Epithelial cell of proximal tubule (primary cell): ENCODE results near the gene TUBB2B. TPM values are rescaled to one million over a fixed set of nuclear protein-coding genes. Genes with fewer than 3 reads are reported as not detected.

Experiments
- DNase-seq: peaks from one replicate; pipeline ENCODE4 v3.0.0-alpha.2; 2011; ENCODE audit warnings: low read depth
- H3K4me3 ChIP-seq: 2 replicates; pipeline ENCODE4 v1.5.1; 2011; ENCODE audit warnings: low read depth, mild to moderate bottlenecking, low read length
- total RNA-seq: library from RNA; depleted of rRNA; stranded (reverse); fragments of >200 nt; gene quantifications from 2 replicates; pipeline ENCODE4 v1.2.3, GENCODE V29; 2015
- TF ChIP-seq, protein P1 (sequence below): conservative IDR thresholded peaks from 2 replicates; pipeline ENCODE4 v1.5.1; 2012; ENCODE audit warnings: low read depth, mild to moderate bottlenecking, low read length

Gene TUBB2B
- total RNA-seq, 1 donor from 2014 or later, result 213 TPM

DNA sequence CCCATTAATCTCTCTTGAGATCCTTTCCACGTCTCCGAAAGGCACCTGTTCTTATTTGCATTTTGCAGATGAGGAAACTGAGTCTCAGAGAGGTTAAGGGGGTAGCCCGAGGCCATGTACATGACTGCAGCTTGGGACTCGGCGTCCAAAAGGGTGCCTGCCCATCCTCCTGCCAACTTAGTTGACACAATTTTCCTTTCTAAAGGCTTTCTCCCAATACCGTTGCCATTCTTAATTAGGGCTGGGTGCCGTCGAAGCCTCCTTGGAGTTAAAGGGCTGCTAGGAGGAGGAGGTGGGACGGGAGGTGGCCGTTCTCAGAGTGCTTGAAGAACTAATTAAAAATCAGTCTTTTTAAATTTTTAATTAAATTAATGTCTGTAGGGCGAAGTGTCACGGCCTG, 30.7 kb upstream of the TUBB2B start:
- no peak for DNase-seq
- TF ChIP-seq, protein P1, sequence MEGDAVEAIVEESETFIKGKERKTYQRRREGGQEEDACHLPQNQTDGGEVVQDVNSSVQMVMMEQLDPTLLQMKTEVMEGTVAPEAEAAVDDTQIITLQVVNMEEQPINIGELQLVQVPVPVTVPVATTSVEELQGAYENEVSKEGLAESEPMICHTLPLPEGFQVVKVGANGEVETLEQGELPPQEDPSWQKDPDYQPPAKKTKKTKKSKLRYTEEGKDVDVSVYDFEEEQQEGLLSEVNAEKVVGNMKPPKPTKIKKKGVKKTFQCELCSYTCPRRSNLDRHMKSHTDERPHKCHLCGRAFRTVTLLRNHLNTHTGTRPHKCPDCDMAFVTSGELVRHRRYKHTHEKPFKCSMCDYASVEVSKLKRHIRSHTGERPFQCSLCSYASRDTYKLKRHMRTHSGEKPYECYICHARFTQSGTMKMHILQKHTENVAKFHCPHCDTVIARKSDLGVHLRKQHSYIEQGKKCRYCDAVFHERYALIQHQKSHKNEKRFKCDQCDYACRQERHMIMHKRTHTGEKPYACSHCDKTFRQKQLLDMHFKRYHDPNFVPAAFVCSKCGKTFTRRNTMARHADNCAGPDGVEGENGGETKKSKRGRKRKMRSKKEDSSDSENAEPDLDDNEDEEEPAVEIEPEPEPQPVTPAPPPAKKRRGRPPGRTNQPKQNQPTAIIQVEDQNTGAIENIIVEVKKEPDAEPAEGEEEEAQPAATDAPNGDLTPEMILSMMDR, result no peak
- peak overlapping the region; percentile 89 for H3K4me3 ChIP-seq

DNA sequence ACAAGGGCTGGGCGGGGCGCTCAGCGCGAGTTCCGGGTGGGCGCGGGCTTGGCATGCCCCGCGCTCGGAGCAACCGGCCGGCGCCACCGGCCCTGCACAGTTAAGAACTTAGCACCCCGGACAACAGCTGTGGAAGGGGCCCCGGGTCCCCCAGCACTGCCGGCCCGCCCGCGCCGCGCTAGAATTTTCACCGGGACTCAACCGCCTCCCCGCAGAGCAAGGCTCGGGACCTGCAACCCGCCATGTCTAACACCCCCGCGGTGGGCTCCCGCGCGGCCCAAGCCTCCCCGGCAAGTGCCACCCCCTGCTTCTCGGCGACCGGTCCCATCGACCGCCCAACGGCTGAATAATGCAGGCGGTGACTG, 26.1 kb upstream of the TUBB2B start:
- no peak overlapping the region for H3K4me3 ChIP-seq
- TF ChIP-seq, protein P1, result no peak
- no peak for DNase-seq

DNA sequence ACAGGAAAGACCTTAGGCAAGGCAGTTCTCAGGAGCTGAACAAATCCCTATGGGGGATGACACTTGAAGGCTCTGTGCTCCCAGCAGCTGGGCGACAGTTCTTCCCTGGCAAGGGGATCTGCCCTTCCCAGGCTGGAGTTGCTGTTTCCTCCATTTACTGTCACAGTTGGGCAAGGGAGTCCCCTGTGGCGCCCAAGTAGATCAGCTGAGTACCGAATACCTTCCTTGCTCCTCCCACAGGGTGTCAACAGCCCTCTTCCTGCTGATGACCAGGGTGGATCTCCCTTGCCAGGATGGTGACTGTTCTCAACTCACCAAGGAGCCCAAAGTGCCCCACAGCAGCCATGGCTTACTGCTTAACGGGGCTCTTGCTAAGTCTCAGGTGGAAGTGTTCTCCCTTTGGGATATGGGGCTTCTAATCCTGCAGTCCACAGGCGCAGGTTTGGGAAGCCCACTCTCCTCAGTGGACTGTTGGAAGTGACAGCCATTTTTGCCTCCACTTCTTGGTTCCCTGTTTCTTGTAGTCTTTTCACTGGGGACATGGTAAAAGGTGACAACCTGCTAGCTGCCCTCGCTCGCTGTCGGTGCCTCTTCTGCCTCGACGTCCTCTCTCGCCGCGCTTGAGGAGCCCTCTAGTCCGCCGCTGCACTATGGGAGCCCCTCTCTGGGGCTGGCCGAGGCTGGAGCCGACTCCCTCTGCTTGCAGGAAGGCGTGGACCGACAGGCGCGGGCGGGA, 25.6 kb upstream of the TUBB2B start:
- TF ChIP-seq, protein P1, result no peak
- no peak overlapping the region for H3K4me3 ChIP-seq
- DNase-seq, result no peak

DNA sequence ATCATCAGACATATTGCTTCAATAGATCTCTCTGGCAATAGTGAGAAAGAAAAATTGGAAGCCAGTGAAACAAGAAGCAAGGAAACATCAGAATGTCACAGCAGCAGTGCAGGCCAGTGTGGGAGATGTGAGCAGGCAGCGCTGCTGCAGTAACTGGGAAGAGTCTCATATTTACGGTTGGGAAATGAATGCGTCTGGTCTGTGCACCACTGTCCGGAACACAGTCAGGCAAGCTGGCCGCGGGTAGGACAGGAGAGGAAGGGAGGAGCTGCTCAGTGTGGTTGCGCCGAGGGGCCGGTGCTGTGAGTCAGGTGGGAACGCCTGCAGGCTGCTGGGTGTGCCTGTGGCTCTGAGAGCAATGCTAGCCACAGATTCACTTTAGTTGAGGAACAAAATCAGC, 24.9 kb upstream of the TUBB2B start:
- TF ChIP-seq, protein P1, result no peak
- DNase-seq, result no peak
- no peak overlapping the region for H3K4me3 ChIP-seq

DNA sequence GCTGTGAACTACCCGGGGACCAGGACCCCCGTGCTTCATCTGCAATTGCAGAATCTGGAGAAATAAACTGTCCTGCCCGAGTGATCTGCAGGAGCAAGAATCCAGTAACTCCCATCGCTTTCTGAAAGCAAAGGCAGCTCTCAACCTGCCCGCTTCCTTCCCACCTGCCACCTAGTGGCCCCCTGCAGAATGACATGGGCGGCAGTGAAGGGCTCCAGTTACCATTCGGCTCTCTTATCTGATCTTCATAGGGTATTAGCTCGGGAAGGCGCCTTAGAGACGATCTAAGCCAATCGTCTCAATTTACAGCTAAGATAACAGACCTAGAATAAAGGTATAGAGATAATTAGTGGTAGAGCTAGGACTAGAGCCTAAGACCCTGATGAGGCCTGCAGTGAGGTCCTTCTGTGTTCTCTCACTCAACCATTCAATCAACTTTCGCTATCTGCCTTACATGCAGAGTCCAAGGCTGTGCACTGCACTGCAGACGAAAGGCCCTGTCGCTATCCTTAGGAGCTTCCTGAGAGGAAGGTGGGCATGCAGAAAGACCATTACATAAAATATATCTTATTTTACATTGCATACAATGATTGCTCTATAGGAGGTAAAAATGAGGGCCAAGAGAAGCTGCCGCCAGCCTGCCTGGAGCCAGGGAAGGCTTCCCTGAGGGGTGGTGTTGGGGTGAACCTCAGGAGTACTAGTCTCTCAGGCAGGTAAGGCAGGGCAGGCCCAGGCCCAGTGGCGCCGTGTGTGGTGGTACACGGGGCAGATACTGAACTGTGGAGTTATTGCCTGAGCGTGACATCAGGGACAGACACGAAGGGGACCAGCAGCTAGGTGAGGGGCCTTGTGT, 24.2 kb upstream of the TUBB2B start:
- TF ChIP-seq, protein P1, result peak; percentile 96
- DNase-seq, result no peak
- H3K4me3 ChIP-seq, result no peak overlapping the region

DNA sequence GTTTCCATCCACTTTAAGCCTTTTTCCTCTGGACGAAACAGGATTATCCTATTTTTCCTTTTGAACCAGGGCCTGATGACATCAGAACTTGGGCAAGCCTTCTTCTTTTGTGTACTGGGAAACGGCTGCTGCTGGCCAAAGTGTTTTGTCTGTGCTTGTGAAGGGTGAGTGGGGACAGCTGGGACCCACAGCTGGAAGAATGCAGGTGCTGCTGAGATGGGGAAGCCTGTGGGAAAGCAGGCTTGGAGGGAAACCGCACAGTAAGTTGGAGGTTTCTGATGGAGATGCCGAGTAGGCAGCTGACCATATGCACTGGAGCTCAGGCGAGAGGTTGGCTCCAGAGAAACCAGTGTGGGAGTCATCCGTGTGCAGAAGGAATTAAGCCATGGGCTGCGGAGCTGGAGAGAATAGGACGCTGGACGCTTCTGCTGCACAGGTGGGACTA, 22.8 kb upstream of the TUBB2B start:
- no peak overlapping the region for H3K4me3 ChIP-seq
- TF ChIP-seq, protein P1, result no peak
- DNase-seq, result no peak

DNA sequence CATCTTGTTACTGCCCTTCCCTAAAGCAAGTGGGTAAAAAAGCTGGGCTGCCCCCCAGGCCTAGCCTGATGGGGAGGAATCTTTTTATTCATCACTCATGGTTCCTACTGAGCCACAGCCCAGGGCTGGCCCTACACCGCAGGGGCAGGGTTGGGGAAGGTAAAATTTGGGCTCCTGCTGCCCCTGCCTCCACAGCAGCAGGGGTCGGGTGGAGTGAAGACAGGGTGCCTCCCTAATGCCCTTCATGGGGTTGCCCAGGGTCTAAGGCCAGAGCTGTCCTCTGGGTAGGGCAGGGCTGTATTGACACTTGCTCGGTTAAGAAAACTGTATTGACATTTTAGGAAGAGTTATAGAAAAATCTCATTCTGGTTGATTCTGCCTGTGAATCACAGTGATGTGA, 22.4 kb upstream of the TUBB2B start:
- TF ChIP-seq, protein P1, result no peak
- no peak for DNase-seq
- H3K4me3 ChIP-seq, result no peak overlapping the region
